GM19043 (cell line): Measurements from ENCODE around the gene ADGRL2.
"Not testable (repeated sequence)": the region's sequence is repeated elsewhere in the genome, so short reads cannot be mapped to it uniquely, and the experiment has no call there.

Experiments
- ATAC-seq: cut with Tn5 transposase; IDR thresholded peaks from one replicate; pipeline ENCODE4 v1.9.1; 2021; ENCODE audit warnings: low read depth; ENCODE audit not compliant: unreplicated experiment

ADGRL2 gene

GRCh38 chr1:81846630-81847029 is 45.9 kb downstream of the ADGRL2 start:
- no peak for ATAC-seq

GRCh38 chr1:81847063-81847462 is 46.3 kb downstream of the ADGRL2 start:
- no peak for ATAC-seq

GRCh38 chr1:81848880-81849682 is 48.3 kb downstream of the ADGRL2 start:
- no peak for ATAC-seq

- ATAC-seq, result no peak
Measured at GRCh38 chr1:81850031-81850430, 49.3 kb downstream of the ADGRL2 start.

GRCh38 chr1:81850495-81850894 is 49.8 kb downstream of the ADGRL2 start:
- ATAC-seq, result no peak

- ATAC-seq, result no peak
Measured at GRCh38 chr1:81851217-81851616, 50.5 kb downstream of the ADGRL2 start.

- ATAC-seq, result no peak
Measured at GRCh38 chr1:81852961-81853360, 52.2 kb downstream of the ADGRL2 start.

GRCh38 chr1:81867235-81867634 is 66.5 kb downstream of the ADGRL2 start:
- ATAC-seq, result no peak

GRCh38 chr1:81869307-81869706 is 68.6 kb downstream of the ADGRL2 start:
- ATAC-seq, result no peak

GRCh38 chr1:81871091-81871490 is 70.4 kb downstream of the ADGRL2 start:
- ATAC-seq, result not testable (repeated sequence)

GRCh38 chr1:81873946-81874345 is 73.2 kb downstream of the ADGRL2 start:
- no peak for ATAC-seq

GRCh38 chr1:81874461-81874860 is 73.7 kb downstream of the ADGRL2 start:
- no peak for ATAC-seq

GRCh38 chr1:81874940-81875339 is 74.2 kb downstream of the ADGRL2 start:
- ATAC-seq, result no peak

- no peak for ATAC-seq
Measured at GRCh38 chr1:81876901-81877733, 76.4 kb downstream of the ADGRL2 start.

- no peak for ATAC-seq
Measured at GRCh38 chr1:81877940-81878339, 77.2 kb downstream of the ADGRL2 start.

GRCh38 chr1:81878538-81878937 is 77.8 kb downstream of the ADGRL2 start:
- no peak for ATAC-seq

GRCh38 chr1:81880781-81881180 is 80.0 kb downstream of the ADGRL2 start:
- no peak for ATAC-seq

GRCh38 chr1:81885291-81885690 is 84.6 kb downstream of the ADGRL2 start:
- no peak for ATAC-seq

- ATAC-seq, result not testable (repeated sequence)
Measured at GRCh38 chr1:81886292-81886691, 85.6 kb downstream of the ADGRL2 start.

GRCh38 chr1:81887421-81888144 is 86.8 kb downstream of the ADGRL2 start:
- no peak for ATAC-seq

GRCh38 chr1:81889166-81889565 is 88.4 kb downstream of the ADGRL2 start:
- no peak for ATAC-seq
